GM12878 (cell line): ENCODE results near the gene RCOR1. TPM values are rescaled to one million over a fixed set of nuclear protein-coding genes. Genes with fewer than 3 reads are reported as not detected.
A peak's percentile ranks its signal among the peaks of the same experiment; 100 is the strongest.

Experiments used
- ATAC-seq: fragments of 200-7000 bp; cut with Tn5 transposase; 3 replicates; pipeline ENCODE4 v1.9.1; 2020; ENCODE audit warnings: mild to moderate bottlenecking, moderate library complexity
- BruUV-seq: library from RNA; stranded (reverse); fragments of 400-500 nt; replicated peaks from 2 replicates; lab custom pipeline; 2021; lab: Mats Ljungman, UMichigan
- CTCF ChIA-PET: fragments of 300-600 bp; sonication (Branson Sonifier 250); formaldehyde crosslinking; extraction: SDS; loops from one replicate; lab custom pipeline; 2021; ENCODE audit warnings: inconsistent platforms; lab: Yijun Ruan, JAX
- POLR2A ChIA-PET: fragments of 350-600 bp; formaldehyde crosslinking; extraction: SDS; loops from one replicate; lab custom pipeline; 2021; ENCODE audit warnings: inconsistent platforms; lab: Charles Lee
- RAD21 ChIA-PET: fragments of 300-600 bp; sonication (Branson Sonifier 250); formaldehyde crosslinking; loops from one replicate; lab custom pipeline; 2023; ENCODE audit warnings: antibody characterized with exemption; ENCODE audit not compliant: unreplicated experiment; lab: Charles Lee
- SMC1A ChIA-PET: fragments of 300-600 bp; sonication (Branson Sonifier 250); formaldehyde crosslinking; loops from one replicate; lab custom pipeline; 2023; ENCODE audit not compliant: unreplicated experiment, uncharacterized antibody; lab: Charles Lee
- DNase-seq: peaks from one replicate; pipeline ENCODE4 v3.0.0-alpha.2; 2011; ENCODE audit warnings: low read depth, low spot score
- FAIRE-seq: peaks from 3 replicates; lab custom pipeline; 2011; peaks lifted over from hg19 to GRCh38; lab: Jason Lieb, UNC
- H2AFZ ChIP-seq: 2 replicates; pipeline ENCODE4 v1.6.0; 2011; ENCODE audit warnings: low read depth, low read length, control low read depth; ENCODE audit not compliant: control insufficient read depth
- H3K27ac ChIP-seq: 2 replicates; pipeline ENCODE4 v1.5.1; 2011; ENCODE audit warnings: control low read depth; ENCODE audit not compliant: control insufficient read depth, insufficient read depth
- H3K27me3 ChIP-seq, 2 experiments: replicated peaks in 1 of 2; 2 replicates each; pipeline versions ENCODE4 v1.6.0 to v1.6.1; 2011; ENCODE audit warnings: low read length in 1 of 2; ENCODE audit not compliant: control insufficient read depth in 2 of 2, insufficient read depth in 2 of 2
- H3K36me3 ChIP-seq, 2 experiments: 2 replicates each; pipeline ENCODE4 v1.5.1; 2011; ENCODE audit warnings: low read length in 1 of 2; ENCODE audit not compliant: control insufficient read depth in 2 of 2, insufficient read depth in 2 of 2
- H3K4me1 ChIP-seq: 2 replicates; pipeline ENCODE4 v1.6.1; 2011; ENCODE audit warnings: mild to moderate bottlenecking, low read length, moderate library complexity, mixed read lengths; ENCODE audit not compliant: control insufficient read depth, insufficient read depth
- H3K4me2 ChIP-seq: 2 replicates; pipeline ENCODE4 v1.6.0; 2011; ENCODE audit warnings: control low read depth; ENCODE audit not compliant: control insufficient read depth, insufficient read depth
- H3K4me3 ChIP-seq: fragments of 200-600 bp; sonication (generic); 2 replicates; pipeline ENCODE4 v1.5.1; 2016
- H3K79me2 ChIP-seq: 2 replicates; pipeline ENCODE4 v1.6.0; 2011; ENCODE audit warnings: low read length; ENCODE audit not compliant: control insufficient read depth, insufficient read depth
- H3K9ac ChIP-seq: 2 replicates; pipeline ENCODE4 v1.8.0; 2011; ENCODE audit warnings: low read length, control low read depth, mixed read lengths; ENCODE audit not compliant: control insufficient read depth, insufficient read depth
- H3K9me3 ChIP-seq: replicated peaks from 3 replicates; pipeline ENCODE4 v1.5.1; 2011; ENCODE audit warnings: mild to moderate bottlenecking, low read length; ENCODE audit not compliant: control insufficient read depth, insufficient read depth
- H4K20me1 ChIP-seq: 2 replicates; pipeline ENCODE4 v1.6.0; 2011; ENCODE audit not compliant: control insufficient read depth, insufficient read depth
- ATF7 ChIP-seq: fragments of 450-650 bp; IDR thresholded peaks from 2 replicates; pipeline ENCODE4 v1.6.1; 2016; ENCODE audit warnings: low read depth, mild to moderate bottlenecking
- BRCA1 ChIP-seq: IDR thresholded peaks from 2 replicates; pipeline ENCODE4 v1.6.1; 2011; ENCODE audit warnings: low read depth, low read length, improper control_type of control experiment
- CBFB ChIP-seq: IDR thresholded peaks from 2 replicates; pipeline ENCODE4 v1.6.1; 2016; ENCODE audit warnings: antibody characterized with exemption, low read depth
- CBX3 ChIP-seq: fragments of 200-600 bp; sonication (generic); IDR thresholded peaks from 2 replicates; pipeline ENCODE4 v1.6.1; 2016; ENCODE audit warnings: low read depth, borderline replicate concordance
- CREM ChIP-seq: IDR thresholded peaks from 2 replicates; pipeline ENCODE4 v1.6.1; 2014; ENCODE audit warnings: antibody characterized with exemption, low read depth
- DPF2 ChIP-seq: fragments of 450-650 bp; IDR thresholded peaks from 2 replicates; pipeline ENCODE4 v1.6.1; 2017; ENCODE audit warnings: mild to moderate bottlenecking
- EED ChIP-seq: sonication (generic); IDR thresholded peaks from 2 replicates; pipeline ENCODE4 v1.6.1; 2016; ENCODE audit warnings: antibody characterized with exemption, low read depth
- ETV6 ChIP-seq, 2 experiments: fragments of 450-650 bp in 1 of 2; IDR thresholded peaks in 1 of 2; conservative IDR thresholded peaks in 1 of 2; 2 replicates each; pipeline ENCODE4 v1.6.1; 2014; ENCODE audit warnings: antibody characterized with exemption in 1 of 2, borderline replicate concordance in 1 of 2, low read depth in 1 of 2, mild to moderate bottlenecking in 1 of 2, moderate library complexity in 1 of 2
- GABPA ChIP-seq: IDR thresholded peaks from 2 replicates; pipeline ENCODE4 v1.6.1; 2014; ENCODE audit warnings: antibody characterized with exemption, low read depth, mild to moderate bottlenecking, inconsistent platforms
- IKZF1 ChIP-seq: fragments of 450-650 bp; conservative IDR thresholded peaks from 2 replicates; pipeline ENCODE4 v1.6.1; 2017; ENCODE audit warnings: antibody characterized with exemption, mild to moderate bottlenecking
- IKZF2 ChIP-seq, 2 experiments: fragments of 450-650 bp; IDR thresholded peaks; 2 replicates each; pipeline ENCODE4 v1.6.1; 2017; ENCODE audit warnings: mild to moderate bottlenecking in 2 of 2, moderate library complexity in 2 of 2
- MEF2B ChIP-seq: fragments of 450-650 bp; IDR thresholded peaks from 2 replicates; pipeline ENCODE4 v1.6.1; 2018; ENCODE audit warnings: mild to moderate bottlenecking, moderate library complexity; ENCODE audit not compliant: partially characterized antibody, poor library complexity, severe bottlenecking
- MTA2 ChIP-seq: fragments of 450-650 bp; IDR thresholded peaks from 2 replicates; pipeline ENCODE4 v1.6.1; 2016; ENCODE audit warnings: low read depth, mild to moderate bottlenecking, moderate library complexity
- POLR2AphosphoS5 ChIP-seq: IDR thresholded peaks from 2 replicates; pipeline ENCODE4 v1.6.1; 2011; ENCODE audit warnings: mild to moderate bottlenecking, low read length, inconsistent platforms
- RFX5 ChIP-seq: IDR thresholded peaks from 2 replicates; pipeline ENCODE4 v1.6.1; 2011; ENCODE audit warnings: low read depth, low read length, improper control_type of control experiment
- RUNX3 ChIP-seq: IDR thresholded peaks from 2 replicates; pipeline ENCODE4 v1.6.1; 2012; ENCODE audit warnings: low read length, inconsistent platforms
- TBL1XR1 ChIP-seq: IDR thresholded peaks from 2 replicates; pipeline ENCODE4 v1.6.1; 2012; ENCODE audit warnings: low read depth, low read length, improper control_type of control experiment
- WGBS: methylation state at CpG from one replicate; pipeline ENCODE4 v1.1.6; 2016; ENCODE audit warnings: low lambda C conversion rate; ENCODE audit not compliant: insufficient replicate concordance, insufficient coverage; ENCODE audit errors: missing lambda C conversion rate; 5-methylcytosine and 5-hydroxymethylcytosine counted together
- in situ Hi-C: fragments of 300-500 bp; cut with MboI; formaldehyde crosslinking; loops from 9 replicates; pipeline ENCODE4 v1.14.3; 2018; ENCODE audit warnings: mixed read lengths
- intact Hi-C: fragments of 100-400 bp; cut with micrococcal nuclease; formaldehyde crosslinking; loops from one replicate; pipeline ENCODE4 v1.14.2; 2022; ENCODE audit not compliant: unreplicated experiment
- polyA plus RNA-seq, 11 experiments: library from polyadenylated mRNA; depleted of rRNA in 4 of 11; unstranded in 6 of 11; stranded (reverse) in 5 of 11; fragments of >200 nt; fragmentation: Nextera tagmentation in 4 of 11; fragmentation: Illumina TruSeq in 1 of 11; extraction: Ambion mirVana in 4 of 11; extraction: Trizol in 1 of 11; gene quantifications; 1 replicate in 1 of 11; 2 replicates in 10 of 11; pipeline versions ENCODE4 v1.2.1 to v1.2.3, GENCODE V29; 2011 to 2016; ENCODE audit warnings: inconsistent platforms in 2 of 11, missing spikeins in 2 of 11, low read depth in 1 of 11
- total RNA-seq, 4 experiments: library from RNA; depleted of rRNA in 3 of 4; stranded (reverse); fragments of >200 nt in 3 of 4; fragmentation: Illumina TruSeq in 1 of 4; extraction: Trizol in 1 of 4; gene quantifications; 2 replicates each; pipeline versions ENCODE4 v1.2.1 to v1.2.3, GENCODE V29; 2013 to 2021
- TF ChIP-seq, protein P1 (sequence below): IDR thresholded peaks from 2 replicates; pipeline ENCODE4 v1.6.1; 2012; ENCODE audit warnings: low read depth, low read length, improper control_type of control experiment
- TF ChIP-seq, protein P2 (sequence below): fragments of 450-650 bp; IDR thresholded peaks from 2 replicates; pipeline ENCODE4 v1.6.1; 2018; ENCODE audit warnings: mild to moderate bottlenecking, low read depth, moderate library complexity; ENCODE audit not compliant: partially characterized antibody

RCOR1 gene
- total and polyA plus RNA-seq, 10 of the 15 experiments (the other 5 are each of a cell fraction or from before 2014, with no cell fraction given): 1.6 to 12.2 (median 4.4) TPM

DNA sequence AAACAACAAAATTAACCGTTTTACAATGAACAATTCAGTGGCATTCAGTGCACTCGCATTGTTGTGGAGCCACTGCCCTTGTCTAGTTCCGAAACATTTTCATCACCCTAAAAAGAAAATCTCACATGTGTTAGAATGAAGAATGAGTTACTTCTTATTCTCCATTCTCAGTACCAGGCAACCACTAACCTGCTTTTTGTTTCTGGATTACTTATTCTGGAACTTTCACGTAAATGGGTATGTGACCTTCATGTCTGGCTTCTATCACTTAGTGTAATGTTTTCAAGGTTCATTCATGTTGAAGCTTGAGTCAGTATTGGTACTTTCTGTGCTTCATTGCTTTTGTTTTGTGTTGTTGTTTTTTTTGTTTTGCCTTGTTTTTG is 15.6 kb downstream of the RCOR1 start (continued):
- TF ChIP-seq, protein P1, sequence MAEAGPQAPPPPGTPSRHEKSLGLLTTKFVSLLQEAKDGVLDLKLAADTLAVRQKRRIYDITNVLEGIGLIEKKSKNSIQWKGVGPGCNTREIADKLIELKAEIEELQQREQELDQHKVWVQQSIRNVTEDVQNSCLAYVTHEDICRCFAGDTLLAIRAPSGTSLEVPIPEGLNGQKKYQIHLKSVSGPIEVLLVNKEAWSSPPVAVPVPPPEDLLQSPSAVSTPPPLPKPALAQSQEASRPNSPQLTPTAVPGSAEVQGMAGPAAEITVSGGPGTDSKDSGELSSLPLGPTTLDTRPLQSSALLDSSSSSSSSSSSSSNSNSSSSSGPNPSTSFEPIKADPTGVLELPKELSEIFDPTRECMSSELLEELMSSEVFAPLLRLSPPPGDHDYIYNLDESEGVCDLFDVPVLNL: no peak
- TF ChIP-seq RFX5 (no peak), DPF2 (no peak)
- TF ChIP-seq, all 136 proteins: peak for 20

DNA sequence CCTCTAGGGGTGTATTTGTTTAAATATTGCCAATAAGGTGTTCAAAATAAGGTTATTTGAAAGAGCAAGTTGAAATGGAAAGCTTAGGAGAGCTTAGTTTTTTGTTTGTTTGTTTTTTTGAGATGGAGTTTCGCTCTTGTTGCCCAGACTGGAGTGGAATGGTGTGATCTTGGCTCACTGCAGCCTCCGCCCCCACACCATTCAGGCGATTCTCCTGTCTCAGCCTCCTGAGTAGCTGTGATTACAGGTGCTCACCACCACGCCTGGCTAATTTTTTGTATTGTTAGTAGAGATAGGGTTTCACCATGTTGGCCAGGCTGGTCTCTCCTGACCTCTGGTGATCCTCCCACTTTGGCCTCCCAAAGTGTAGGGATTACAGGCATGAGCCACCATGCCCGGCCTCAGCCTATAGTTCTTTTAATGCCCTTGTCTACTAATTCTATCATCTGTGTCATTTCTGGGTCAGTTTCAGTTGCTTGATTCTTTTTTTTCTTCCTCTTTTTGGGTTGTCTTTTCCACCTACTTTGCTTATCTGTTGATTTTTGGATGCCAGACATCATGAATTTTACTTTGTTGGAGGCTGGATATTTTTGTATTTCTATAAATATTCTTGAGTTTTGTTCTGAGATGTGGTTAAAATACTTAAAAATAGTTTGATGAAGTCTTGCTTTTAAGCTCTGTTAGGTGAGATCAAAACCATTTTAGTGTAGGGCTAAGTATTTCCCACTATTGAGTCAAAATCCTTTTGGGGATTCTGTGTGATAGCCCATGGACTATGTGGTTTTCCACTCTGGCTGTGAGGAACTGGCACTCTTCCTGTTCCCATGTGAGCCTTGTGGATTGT is 18.7 kb downstream of the RCOR1 start:
- 47% methylated on average over 5 of the region's 5 CpGs for WGBS
- RAD21 ChIA-PET: interaction anchor here (1.0 to 3.0 kb wide), 4 partner anchors 9 to 87 kb away, joined by 3 to 17 read pairs (median 3); no protein-coding TSS in a partner anchor
- SMC1A ChIA-PET: interaction anchor here (0.5 to 7.3 kb wide), 9 partner anchors 9 to 86 kb away, joined by 3 to 68 read pairs (median 5); no protein-coding TSS in a partner anchor
- TF ChIP-seq TBL1XR1 (no peak), CREM (no peak), POLR2AphosphoS5 (no peak), MTA2 (no peak), BRCA1 (no peak), ETV6 (conservative IDR thresholded peaks at IDR 0.05 in 1 of 2, IDR thresholded peaks at IDR 0.05 in 1 of 2; ENCODE audit: borderline replicate concordance in 1 of 2, low read depth in 1 of 2) (no peak), RUNX3 (peak; percentile 90), EED (no peak; the same call in 1 of the 2 replicates), CBX3 (no peak), MEF2B (peak; percentile 50), IKZF2 (IDR thresholded peaks at IDR 0.05) (peak; percentile 24 to 32; a peak in 1 of 4 replicates), GABPA (0 out of 2 replicates have a peak, but pooled peaks have one; percentile 18), ATF7 (no peak), CBFB (no peak), IKZF1 (peak; percentile 27; the same call in 1 of the 2 replicates)
- TF ChIP-seq, protein P2, sequence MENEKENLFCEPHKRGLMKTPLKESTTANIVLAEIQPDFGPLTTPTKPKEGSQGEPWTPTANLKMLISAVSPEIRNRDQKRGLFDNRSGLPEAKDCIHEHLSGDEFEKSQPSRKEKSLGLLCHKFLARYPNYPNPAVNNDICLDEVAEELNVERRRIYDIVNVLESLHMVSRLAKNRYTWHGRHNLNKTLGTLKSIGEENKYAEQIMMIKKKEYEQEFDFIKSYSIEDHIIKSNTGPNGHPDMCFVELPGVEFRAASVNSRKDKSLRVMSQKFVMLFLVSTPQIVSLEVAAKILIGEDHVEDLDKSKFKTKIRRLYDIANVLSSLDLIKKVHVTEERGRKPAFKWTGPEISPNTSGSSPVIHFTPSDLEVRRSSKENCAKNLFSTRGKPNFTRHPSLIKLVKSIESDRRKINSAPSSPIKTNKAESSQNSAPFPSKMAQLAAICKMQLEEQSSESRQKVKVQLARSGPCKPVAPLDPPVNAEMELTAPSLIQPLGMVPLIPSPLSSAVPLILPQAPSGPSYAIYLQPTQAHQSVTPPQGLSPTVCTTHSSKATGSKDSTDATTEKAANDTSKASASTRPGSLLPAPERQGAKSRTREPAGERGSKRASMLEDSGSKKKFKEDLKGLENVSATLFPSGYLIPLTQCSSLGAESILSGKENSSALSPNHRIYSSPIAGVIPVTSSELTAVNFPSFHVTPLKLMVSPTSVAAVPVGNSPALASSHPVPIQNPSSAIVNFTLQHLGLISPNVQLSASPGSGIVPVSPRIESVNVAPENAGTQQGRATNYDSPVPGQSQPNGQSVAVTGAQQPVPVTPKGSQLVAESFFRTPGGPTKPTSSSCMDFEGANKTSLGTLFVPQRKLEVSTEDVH: no peak

More for the DNA sequence above, 18.7 kb downstream of the RCOR1 start:
- no peak overlapping the region for H3K9ac ChIP-seq
- BruUV-seq: no TSS peak
- no peaks in the 10 kb centered on the region; a peak in 2 of 4 replicates for H3K36me3 ChIP-seq
- peak overlapping the region; percentile 41; the same call in 1 of the 2 replicates for H3K4me3 ChIP-seq
- H3K79me2 ChIP-seq: peaks cover 38% of the 10 kb centered on the region
- in situ Hi-C loops (no loop called here), intact Hi-C loops (no loop called here)
- H3K27me3 ChIP-seq: no peaks in the 10 kb centered on the region
- peak overlapping the region; percentile 44 for H3K4me2 ChIP-seq
- peak; percentile 49 for FAIRE-seq
- no peaks in the 10 kb centered on the region for H4K20me1 ChIP-seq
- H3K4me1 ChIP-seq: peaks cover 54% of the 10 kb centered on the region
- peak; percentile 48 for DNase-seq
- no peak overlapping the region for H2AFZ ChIP-seq
- peak; percentile 39 for ATAC-seq
- H3K27ac ChIP-seq: peak overlapping the region; percentile 53
- CTCF ChIA-PET: interaction anchor here (0.7 to 6.9 kb wide), 8 partner anchors 9 to 159 kb away, joined by 3 to 78 read pairs (median 6); no protein-coding TSS in a partner anchor
- POLR2A ChIA-PET: interaction anchor here (0.6 to 5.6 kb wide), 3 partner anchors 15 to 97 kb away, joined by 3 to 24 read pairs (median 4); partner anchors contain the start of gene RCOR1
- H3K9me3 ChIP-seq: no peaks in the 10 kb centered on the region; the same call in 2 of the 3 replicates
